ENCODE results near the gene SART1. TPM values are rescaled to one million over a fixed set of nuclear protein-coding genes. Genes with fewer than 3 reads are reported as not detected.
"Not testable (repeated sequence)": the region's sequence is repeated elsewhere in the genome, so short reads cannot be mapped to it uniquely, and the experiment has no call there.

SART1 gene
- total RNA-seq, 1 experiment from 2014 or later = 74.6 TPM

- ChIA-PET POLR2A (ENCODE audit: unreplicated experiment) (interaction anchor here (0.5 to 0.7 kb wide), 2 partner anchors 30 to 145 kb away, joined by 6 to 15 read pairs; no protein-coding TSS in a partner anchor), CTCF (interaction anchor here (0.5 to 1.6 kb wide), 16 partner anchors 8 to 253 kb away, joined by 3 to 19 read pairs (median 4); partner anchors contain the start of genes BANF1, CCDC85B, EIF1AD and FIBP)
- no peaks in the 10 kb centered on the region for H3K79me2 ChIP-seq (ENCODE audit: low read depth)
- no TSS peak for BruUV-seq (replicated peaks)
- H2AFZ ChIP-seq = 0 out of 2 replicates have a peak overlapping the region, but pooled peaks have one; percentile 25
- H3K4me2 ChIP-seq = peak overlapping the region; percentile 77
- no peaks in the 10 kb centered on the region for H3K9me3 ChIP-seq (ENCODE audit: insufficient read depth, low read depth)
- intact Hi-C loops (cut with micrococcal nuclease; ENCODE audit: unreplicated experiment) = loop anchor here (1.0 kb wide), 2 partner anchors 20 to 33 kb away; partner anchors contain the start of genes BANF1 and EIF1AD
- H3K27ac ChIP-seq = no peak overlapping the region
- no peaks in the 10 kb centered on the region for H4K20me1 ChIP-seq (ENCODE audit: insufficient read depth)
- no peak for TF ChIP-seq EZH2 (IDR thresholded peaks at IDR 0.05; ENCODE audit: low read depth)
- peak; percentile 99 for TF ChIP-seq CTCF (conservative IDR thresholded peaks at IDR 0.05)
- peaks cover 20% of the 10 kb centered on the region for H3K4me1 ChIP-seq (replicated peaks; ENCODE audit: insufficient read depth)
- no peaks in the 10 kb centered on the region for H3K9me2 ChIP-seq (ENCODE audit: insufficient read depth)
- no peaks in the 10 kb centered on the region for H3K27me3 ChIP-seq (ENCODE audit: insufficient read depth, low read depth)
- no peaks in the 10 kb centered on the region for H3K36me3 ChIP-seq (ENCODE audit: low read depth)
- H3K4me3 ChIP-seq = peak overlapping the region; percentile 21; the same call in 1 of the 2 replicates
- DNase-seq = peak; percentile 49 to 83
- H3F3A ChIP-seq (ENCODE audit: insufficient read depth, low read depth) = no peaks in the 10 kb centered on the region
Measured at GRCh38 chr11:66022401-66023185, 61.1 kb downstream of the SART1 start.

- H3K36me3 ChIP-seq (ENCODE audit: low read depth); H3K27ac ChIP-seq; H3F3A ChIP-seq (ENCODE audit: insufficient read depth, low read depth); BruUV-seq (replicated peaks); H3K9me3 ChIP-seq (ENCODE audit: insufficient read depth, low read depth); H3K4me2 ChIP-seq; H3K79me2 ChIP-seq (ENCODE audit: low read depth); H3K9me2 ChIP-seq (ENCODE audit: insufficient read depth); POLR2A ChIA-PET (ENCODE audit: unreplicated experiment); DNase-seq; H3K27me3 ChIP-seq (ENCODE audit: insufficient read depth, low read depth); H4K20me1 ChIP-seq (ENCODE audit: insufficient read depth); H3K4me3 ChIP-seq; intact Hi-C loops (cut with micrococcal nuclease; ENCODE audit: unreplicated experiment): not testable (repeated sequence)
- Histone ChIP-seq H3K4me1 (replicated peaks; ENCODE audit: insufficient read depth) (peaks cover 20% of the 10 kb centered on the region), H2AFZ (0 out of 2 replicates have a peak overlapping the region, but pooled peaks have one; percentile 25)
- CTCF ChIA-PET = interaction anchor here (0.5 to 1.6 kb wide), 4 partner anchors 21 to 35 kb away, joined by 3 to 6 read pairs (median 4); partner anchors contain the start of genes BANF1 and EIF1AD
Measured at GRCh38 chr11:66023186-66023440, 61.6 kb downstream of the SART1 start.

- H3K4me2 ChIP-seq = no peak within 1 kb of the TSS
- H3K79me2 ChIP-seq (ENCODE audit: low read depth) = no peaks in the 10 kb centered on the region
- no TSS peak for BruUV-seq (replicated peaks)
- no peaks in the 10 kb centered on the region for H3K27me3 ChIP-seq (ENCODE audit: insufficient read depth, low read depth)
- intact Hi-C loops (cut with micrococcal nuclease; ENCODE audit: unreplicated experiment) = no loop called here
- H2AFZ ChIP-seq = no peak within 1 kb of the TSS
- no peaks in the 10 kb centered on the region for H3K9me2 ChIP-seq (ENCODE audit: insufficient read depth)
- no peak within 1 kb of the TSS for H3K4me3 ChIP-seq
- CTCF ChIA-PET = interaction anchor here (0.9 kb wide), 1 partner anchor 19 kb away, joined by 3 read pairs; no protein-coding TSS in a partner anchor
- POLR2A ChIA-PET (ENCODE audit: unreplicated experiment) = interaction anchor here (0.6 to 0.7 kb wide), 2 partner anchors 25 to 131 kb away, joined by 4 to 5 read pairs; no protein-coding TSS in a partner anchor
- DNase-seq = no peak
- peaks cover 2% of the 10 kb centered on the region; the same call in 1 of the 2 replicates for H3F3A ChIP-seq (ENCODE audit: insufficient read depth, low read depth)
- H3K4me1 ChIP-seq (replicated peaks; ENCODE audit: insufficient read depth) = peaks cover 8% of the 10 kb centered on the region
- no peaks in the 10 kb centered on the region for H3K36me3 ChIP-seq (ENCODE audit: low read depth)
- H3K9me3 ChIP-seq (ENCODE audit: insufficient read depth, low read depth) = no peaks in the 10 kb centered on the region
- no peak within 1 kb of the TSS for H3K27ac ChIP-seq
- no peak for TF ChIP-seq CTCF (conservative IDR thresholded peaks at IDR 0.05)
- TF ChIP-seq EZH2 (IDR thresholded peaks at IDR 0.05; ENCODE audit: low read depth) = no peak
- H4K20me1 ChIP-seq (ENCODE audit: insufficient read depth) = no peaks in the 10 kb centered on the region
Measured at GRCh38 chr11:66026017-66026529, 64.5 kb downstream of the SART1 start, which contains the start of gene CATSPER1. TSS of gene CATSPER1 (minus strand) at chr11:66026479. CDS start at chr11:66026379, 100 bp downstream.

Other genes with a start within 250 kb of the SART1 start
- 49.6 and 57.1 TPM in 2 replicates for gene KAT5, start 249.5 kb upstream of the SART1 start, total RNA-seq (2021)
- 31.8 and 42.4 TPM in 2 replicates for gene RNASEH2C, start 240.9 kb upstream of the SART1 start, total RNA-seq (2021)
- 20.8 and 28.0 TPM in 2 replicates for gene AP5B1, start 180.8 kb upstream of the SART1 start, total RNA-seq (2021)
- 10.2 and 10.5 TPM in 2 replicates for gene OVOL1, start 174.7 kb upstream of the SART1 start, total RNA-seq (2021)
- gene SNX32, start 127.8 kb upstream of the SART1 start, total RNA-seq (2021) = not detected in 2 replicates
- gene CFL1, start 103.6 kb upstream of the SART1 start, total RNA-seq (2021) = 1,598 and 1,798 TPM in 2 replicates
- gene MUS81, start 101.3 kb upstream of the SART1 start, total RNA-seq (2021) = 62.7 and 64.2 TPM in 2 replicates
- gene EFEMP2, start 88.9 kb upstream of the SART1 start, total RNA-seq (2021) = 18.1 and 32.3 TPM in 2 replicates
- not detected in 2 replicates for gene CTSW, start 81.9 kb upstream of the SART1 start, total RNA-seq (2021)
- 105 and 141 TPM in 2 replicates for gene FIBP, start 73.3 kb upstream of the SART1 start, total RNA-seq (2021)
- 45.0 and 95.0 TPM in 2 replicates for gene CCDC85B, start 71.1 kb upstream of the SART1 start, total RNA-seq (2021)
- 58.8 and 69.9 TPM in 2 replicates for gene FOSL1, start 61.3 kb upstream of the SART1 start, total RNA-seq (2021)
- gene C11orf68, start 42.7 kb upstream of the SART1 start, total RNA-seq (2021) = 36.5 and 43.9 TPM in 2 replicates
- gene DRAP1, start 42.3 kb upstream of the SART1 start, total RNA-seq (2021) = 196 and 220 TPM in 2 replicates
- not detected in 2 replicates for gene TSGA10IP, start 16.3 kb upstream of the SART1 start, total RNA-seq (2021)
- gene EIF1AD, start 40.4 kb downstream of the SART1 start, total RNA-seq (2021) = 42.9 and 55.2 TPM in 2 replicates
- gene BANF1, start 40.8 kb downstream of the SART1 start, total RNA-seq (2021) = 386 and 513 TPM in 2 replicates
- gene CST6, start 50.3 kb downstream of the SART1 start, total RNA-seq (2021) = 52.0 and 58.5 TPM in 2 replicates
- gene CATSPER1, start 64.7 kb downstream of the SART1 start, total RNA-seq (2021) = 2.3 and 4.2 TPM in 2 replicates
- gene GAL3ST3, start 87.4 kb downstream of the SART1 start, total RNA-seq (2021) = not detected in 2 replicates
- 221 and 224 TPM in 2 replicates for gene SF3B2, start 90.6 kb downstream of the SART1 start, total RNA-seq (2021)
- gene PACS1, start 108.5 kb downstream of the SART1 start, total RNA-seq (2021) = 100 and 102 TPM in 2 replicates

Measured in PC-9 (cell line).